ENCODE data around the gene GRAMD2A.

DNA sequence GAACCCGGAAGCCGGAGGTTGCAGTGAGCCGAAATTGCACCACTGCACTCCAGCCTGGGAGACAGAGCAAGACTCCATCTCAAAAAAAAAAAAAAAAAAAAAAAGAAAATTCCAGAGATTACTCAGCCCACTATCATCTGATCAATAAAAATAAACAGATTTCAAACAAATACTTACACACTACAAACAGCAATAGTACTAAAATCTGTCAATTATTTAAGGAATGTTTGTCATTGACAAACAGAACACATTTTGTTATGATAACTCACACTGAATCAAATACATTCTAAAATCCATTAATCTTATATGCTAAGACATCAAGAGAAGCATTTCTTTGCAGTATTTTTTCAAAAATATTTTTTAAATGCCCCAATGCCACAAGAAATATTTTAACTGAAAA, 87.2 kb downstream of the GRAMD2A start:
- TF ChIP-seq, protein P1, sequence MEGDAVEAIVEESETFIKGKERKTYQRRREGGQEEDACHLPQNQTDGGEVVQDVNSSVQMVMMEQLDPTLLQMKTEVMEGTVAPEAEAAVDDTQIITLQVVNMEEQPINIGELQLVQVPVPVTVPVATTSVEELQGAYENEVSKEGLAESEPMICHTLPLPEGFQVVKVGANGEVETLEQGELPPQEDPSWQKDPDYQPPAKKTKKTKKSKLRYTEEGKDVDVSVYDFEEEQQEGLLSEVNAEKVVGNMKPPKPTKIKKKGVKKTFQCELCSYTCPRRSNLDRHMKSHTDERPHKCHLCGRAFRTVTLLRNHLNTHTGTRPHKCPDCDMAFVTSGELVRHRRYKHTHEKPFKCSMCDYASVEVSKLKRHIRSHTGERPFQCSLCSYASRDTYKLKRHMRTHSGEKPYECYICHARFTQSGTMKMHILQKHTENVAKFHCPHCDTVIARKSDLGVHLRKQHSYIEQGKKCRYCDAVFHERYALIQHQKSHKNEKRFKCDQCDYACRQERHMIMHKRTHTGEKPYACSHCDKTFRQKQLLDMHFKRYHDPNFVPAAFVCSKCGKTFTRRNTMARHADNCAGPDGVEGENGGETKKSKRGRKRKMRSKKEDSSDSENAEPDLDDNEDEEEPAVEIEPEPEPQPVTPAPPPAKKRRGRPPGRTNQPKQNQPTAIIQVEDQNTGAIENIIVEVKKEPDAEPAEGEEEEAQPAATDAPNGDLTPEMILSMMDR (IDR thresholded peaks at IDR 0.05): no peak
- no peak for TF ChIP-seq ZFX (IDR thresholded peaks at IDR 0.05; ENCODE audit: borderline replicate concordance)

Measured in 22Rv1 (cell line).